Stomach (tissue), 4 donors: ENCODE results near the gene POU2AF3.

Experiments used
- EP300 ChIP-seq: sonication (generic); formaldehyde crosslinking; IDR thresholded peaks from one replicate; pipeline ENCODE4 v1.6.1; 2017; ENCODE audit warnings: antibody characterized with exemption
- POLR2A ChIP-seq, 4 donors: fragments of 450-650 bp; IDR thresholded peaks; one replicate each; pipeline ENCODE4 v1.6.1; 2016; ENCODE audit warnings: antibody characterized with exemption in 4 of 4, control low read depth in 2 of 4, mild to moderate bottlenecking in 1 of 4, moderate library complexity in 1 of 4
- TF ChIP-seq, protein P1 (sequence below), 7 experiments: fragments of 450-650 bp in 4 of 7; fragments of 200-600 bp in 3 of 7; sonication (generic) in 3 of 7; IDR thresholded peaks; one replicate each; pipeline ENCODE4 v1.5.1; 2016 to 2019; ENCODE audit warnings: antibody characterized with exemption in 7 of 7, control low read depth in 2 of 7, mild to moderate bottlenecking in 1 of 7

DNA sequence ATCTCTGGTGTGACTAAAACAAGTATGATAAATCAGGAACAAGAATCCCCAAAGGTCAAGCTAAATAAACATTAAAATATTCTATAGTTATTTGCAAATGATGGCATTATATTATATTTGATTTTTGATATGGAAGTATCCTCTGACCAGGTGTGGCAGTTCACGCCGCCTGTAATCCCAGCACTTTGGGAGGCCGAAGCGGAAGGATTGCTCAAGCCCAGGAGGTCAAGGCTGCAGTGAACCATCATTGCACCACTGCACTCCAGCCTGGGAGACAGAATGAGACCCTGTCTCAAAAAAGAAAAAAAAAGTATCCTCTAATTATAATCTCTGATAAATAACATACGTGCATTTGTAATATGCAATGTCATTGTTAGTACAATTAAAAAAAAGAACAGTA lies 6.6 kb upstream of the POU2AF3 start:
- TF ChIP-seq, protein P1, sequence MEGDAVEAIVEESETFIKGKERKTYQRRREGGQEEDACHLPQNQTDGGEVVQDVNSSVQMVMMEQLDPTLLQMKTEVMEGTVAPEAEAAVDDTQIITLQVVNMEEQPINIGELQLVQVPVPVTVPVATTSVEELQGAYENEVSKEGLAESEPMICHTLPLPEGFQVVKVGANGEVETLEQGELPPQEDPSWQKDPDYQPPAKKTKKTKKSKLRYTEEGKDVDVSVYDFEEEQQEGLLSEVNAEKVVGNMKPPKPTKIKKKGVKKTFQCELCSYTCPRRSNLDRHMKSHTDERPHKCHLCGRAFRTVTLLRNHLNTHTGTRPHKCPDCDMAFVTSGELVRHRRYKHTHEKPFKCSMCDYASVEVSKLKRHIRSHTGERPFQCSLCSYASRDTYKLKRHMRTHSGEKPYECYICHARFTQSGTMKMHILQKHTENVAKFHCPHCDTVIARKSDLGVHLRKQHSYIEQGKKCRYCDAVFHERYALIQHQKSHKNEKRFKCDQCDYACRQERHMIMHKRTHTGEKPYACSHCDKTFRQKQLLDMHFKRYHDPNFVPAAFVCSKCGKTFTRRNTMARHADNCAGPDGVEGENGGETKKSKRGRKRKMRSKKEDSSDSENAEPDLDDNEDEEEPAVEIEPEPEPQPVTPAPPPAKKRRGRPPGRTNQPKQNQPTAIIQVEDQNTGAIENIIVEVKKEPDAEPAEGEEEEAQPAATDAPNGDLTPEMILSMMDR (IDR thresholded peaks at IDR 0.05), result no peak
- TF ChIP-seq POLR2A (IDR thresholded peaks at IDR 0.05) (no peak), EP300 (no peak)
